GM06990 (cell line): Measurements from ENCODE around the gene WDR93.
"Not testable (repeated sequence)": the region's sequence is repeated elsewhere in the genome, so short reads cannot be mapped to it uniquely, and the experiment has no call there.

Experiments
- DNase-seq: peaks from one replicate; pipeline ENCODE4 v3.0.0-alpha.2; 2011; ENCODE audit not compliant: insufficient read length; ENCODE audit errors: extremely low read depth
- H3K27me3 ChIP-seq: replicated peaks from 2 replicates; pipeline ENCODE4 v1.6.0; 2011; ENCODE audit warnings: low read length; ENCODE audit not compliant: control insufficient read depth, insufficient read depth
- H3K36me3 ChIP-seq: 2 replicates; pipeline ENCODE4 v1.5.1; 2011; ENCODE audit warnings: low read length; ENCODE audit not compliant: control insufficient read depth, insufficient read depth
- H3K4me3 ChIP-seq: replicated peaks from 2 replicates; pipeline ENCODE4 v1.5.1; 2011; ENCODE audit warnings: low read depth, mild to moderate bottlenecking, control low read depth, low read length
- CTCF ChIP-seq: IDR thresholded peaks from 2 replicates; pipeline ENCODE4 v1.5.1; 2011; ENCODE audit warnings: low read length, control low read depth, mild to moderate bottlenecking, inconsistent platforms; ENCODE audit not compliant: insufficient read depth, poor library complexity, severe bottlenecking

Gene WDR93

GRCh38 chr15:89781055-89781454 is 90.4 kb downstream of the WDR93 start:
- no peak for TF ChIP-seq CTCF
- DNase-seq, result no peak
- no peak overlapping the region for H3K4me3 ChIP-seq
- no peaks in the 10 kb centered on the region for H3K36me3 ChIP-seq
- no peaks in the 10 kb centered on the region for H3K27me3 ChIP-seq

DNA sequence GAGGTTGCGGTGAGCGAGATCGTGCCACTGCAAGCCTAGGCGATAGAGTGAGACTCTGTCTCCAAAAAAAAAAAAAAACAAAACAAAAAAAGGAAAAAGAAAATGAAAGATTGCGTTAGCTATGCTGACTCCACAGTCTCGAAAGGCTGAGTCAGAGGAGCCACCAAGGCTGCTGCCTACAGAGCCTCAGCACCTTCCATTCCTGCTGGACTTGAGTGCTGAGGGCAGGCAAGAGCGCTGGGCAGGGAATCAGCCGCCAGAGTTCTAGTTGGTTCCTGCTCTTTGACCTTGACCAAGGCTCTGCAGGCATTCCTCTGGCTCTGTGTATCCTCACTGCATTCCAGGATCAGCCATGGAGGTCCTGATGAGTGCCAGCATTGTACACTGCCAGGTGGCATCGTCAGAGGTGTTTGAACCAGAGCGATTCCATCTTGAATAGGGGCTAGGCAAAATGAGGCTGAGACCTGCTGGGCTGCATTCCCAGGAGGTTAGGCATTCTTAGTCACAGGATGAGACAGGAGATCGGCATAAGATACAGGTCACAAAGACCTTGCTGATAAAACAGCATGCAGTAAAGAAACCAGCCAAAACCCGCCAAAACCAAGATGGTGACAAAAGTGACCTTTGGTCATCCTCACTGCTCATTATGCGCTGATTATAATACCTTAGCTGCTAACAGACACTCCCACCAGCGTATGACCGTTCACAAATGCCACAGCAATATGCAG is 91.4 kb downstream of the WDR93 start:
- no peak for DNase-seq
- no peaks in the 10 kb centered on the region for H3K36me3 ChIP-seq
- no peak overlapping the region for H3K4me3 ChIP-seq
- no peaks in the 10 kb centered on the region for H3K27me3 ChIP-seq
- no peak for TF ChIP-seq CTCF

- H3K27me3 ChIP-seq, H3K36me3 ChIP-seq, DNase-seq, H3K4me3 ChIP-seq: not testable (repeated sequence)
Measured at GRCh38 chr15:89782619-89782950, 92.0 kb downstream of the WDR93 start.

GRCh38 chr15:89783111-89783860 is 92.7 kb downstream of the WDR93 start:
- no peak for DNase-seq
- Histone ChIP-seq H3K27me3 (no peaks in the 10 kb centered on the region), H3K36me3 (no peaks in the 10 kb centered on the region), H3K4me3 (no peak overlapping the region)
- no peak for TF ChIP-seq CTCF

DNA sequence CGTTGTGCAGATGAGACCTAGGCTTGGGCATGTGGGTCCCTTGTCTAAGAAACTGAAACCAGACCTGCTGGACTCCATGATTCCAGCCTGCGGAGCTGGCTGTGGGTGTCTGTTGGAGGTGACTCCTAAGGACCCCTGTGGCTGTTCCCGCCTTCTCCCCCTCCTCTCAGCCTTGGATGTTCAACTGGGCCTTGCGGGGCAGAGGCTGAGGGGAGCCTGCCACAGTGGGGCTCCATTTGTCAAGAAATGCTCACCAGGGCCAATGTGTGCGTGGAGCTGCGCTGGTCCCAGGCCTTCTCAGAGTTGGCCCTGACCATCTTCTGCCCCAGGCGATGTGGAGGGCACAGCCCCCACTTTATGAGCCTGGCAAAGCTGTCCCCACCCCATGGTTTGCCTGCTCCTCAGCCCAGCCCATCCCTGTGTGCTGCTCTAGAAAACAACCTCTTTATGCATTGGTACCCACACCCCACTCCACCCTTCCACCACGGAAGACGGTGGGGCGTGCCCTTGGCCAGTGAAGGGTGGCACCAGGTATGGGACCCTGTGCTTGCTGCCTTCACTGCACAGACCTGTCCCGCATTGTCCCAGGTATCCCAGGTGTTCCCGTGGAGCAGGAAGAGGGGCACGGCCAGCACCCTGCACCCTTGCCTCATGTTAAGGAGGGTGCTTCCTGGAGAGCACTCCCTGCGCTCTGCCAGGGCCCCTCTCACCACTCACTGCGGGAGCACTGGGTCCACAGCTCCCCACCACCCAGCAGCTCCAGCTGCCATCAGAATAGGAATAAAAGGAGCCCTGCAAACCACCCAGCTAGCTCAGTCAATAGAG is 93.5 kb downstream of the WDR93 start:
- no peak for TF ChIP-seq CTCF
- H3K36me3 ChIP-seq, result no peaks in the 10 kb centered on the region
- no peaks in the 10 kb centered on the region for H3K27me3 ChIP-seq
- no peak for DNase-seq
- no peak overlapping the region for H3K4me3 ChIP-seq

DNA sequence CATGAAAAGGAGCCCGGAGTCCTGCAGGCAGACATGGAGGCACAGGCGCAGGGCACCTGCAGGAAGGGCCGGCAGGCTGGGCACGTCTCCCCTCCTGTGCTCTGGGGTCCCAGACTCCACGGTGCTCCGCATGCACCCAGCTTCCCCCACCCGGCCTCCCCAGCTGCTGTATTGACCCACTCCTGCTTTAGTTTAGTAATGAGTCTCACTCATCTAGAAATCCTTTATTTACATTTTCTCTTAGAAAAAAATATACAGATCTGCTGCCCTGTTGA is 94.0 kb downstream of the WDR93 start:
- no peaks in the 10 kb centered on the region for H3K36me3 ChIP-seq
- H3K4me3 ChIP-seq, result no peak overlapping the region
- no peaks in the 10 kb centered on the region for H3K27me3 ChIP-seq
- no peak for DNase-seq
- no peak for TF ChIP-seq CTCF
